ENCODE data around the gene PTPRA. TPM values are rescaled to one million over a fixed set of nuclear protein-coding genes. Genes with fewer than 3 reads are reported as not detected.
A peak's percentile ranks its signal among the peaks of the same experiment; 100 is the strongest.

PTPRA gene
- polyA plus RNA-seq, 6 donors from 2014 or later, result 22.9 to 50.9 (median 31.6) TPM

- Mint-ChIP-seq H3K4me3 (peak overlapping the region in 2 of 8 donors; percentile 32 to 81), H3K27me3 (no peaks in the 10 kb centered on the region), H3K36me3 (no peaks in the 10 kb centered on the region), H3K4me1 (peaks cover 37 to 47% (median 39%) of the 10 kb centered on the region in 3 donors), H3K9me3 (no peaks in the 10 kb centered on the region), H3K27ac (peak overlapping the region in 1 of 6 donors; percentile 74)
- no peak for ATAC-seq (ENCODE audit: low read depth in 2 of 2)
- no peak for DNase-seq
Observed at GRCh38 chr20:2902291-2902690, 29.0 kb downstream of the PTPRA start.

DNA sequence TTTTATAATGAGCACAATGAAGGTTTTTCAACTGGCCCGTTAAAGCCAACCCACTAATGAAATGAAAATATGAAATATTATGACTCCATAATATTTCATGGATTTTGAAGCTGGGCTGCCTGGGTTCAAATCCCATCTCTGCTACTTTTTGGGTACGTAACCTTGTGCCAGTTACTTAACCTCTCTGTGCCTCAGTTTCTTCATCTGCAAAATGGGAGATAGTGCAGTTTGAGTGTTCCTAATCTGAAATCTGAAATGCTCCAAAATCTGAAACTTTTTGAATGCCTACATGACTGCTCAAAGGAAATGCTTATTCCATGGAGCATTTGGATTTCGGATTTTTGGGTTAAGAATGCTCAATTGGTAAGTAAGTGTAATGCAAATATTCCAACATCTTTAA lies 29.5 kb downstream of the PTPRA start:
- peaks cover 34 to 45% (median 39%) of the 10 kb centered on the region in 3 donors for H3K4me1 Mint-ChIP-seq
- ATAC-seq (ENCODE audit: low read depth in 2 of 2), result no peak
- H3K9me3 Mint-ChIP-seq, result no peaks in the 10 kb centered on the region
- no peaks in the 10 kb centered on the region for H3K27me3 Mint-ChIP-seq
- H3K36me3 Mint-ChIP-seq, result no peaks in the 10 kb centered on the region
- no peak for DNase-seq
- no peak overlapping the region for H3K4me3 Mint-ChIP-seq
- no peak overlapping the region for H3K27ac Mint-ChIP-seq

DNA sequence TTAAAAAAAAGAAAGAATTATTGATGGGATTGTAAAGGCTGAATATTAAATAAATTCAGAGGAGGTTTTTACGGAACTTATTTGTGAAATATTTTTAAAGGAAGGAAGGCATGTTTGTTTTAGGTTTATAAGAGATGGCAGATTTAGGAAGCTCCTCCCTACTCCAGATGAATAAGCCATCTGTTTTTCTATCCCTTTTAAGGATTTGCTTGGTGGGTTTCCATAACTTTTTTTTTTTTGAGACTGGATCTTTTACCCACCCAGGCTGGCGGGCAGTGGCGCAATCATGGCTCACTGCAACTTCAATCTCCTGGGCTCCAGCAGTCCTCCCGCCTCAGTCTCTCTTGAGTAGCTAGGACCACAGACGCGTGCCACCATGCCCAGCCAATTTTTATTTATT lies 30.4 kb downstream of the PTPRA start:
- Mint-ChIP-seq H3K27ac (peak overlapping the region in 1 of 6 donors; percentile 70), H3K9me3 (no peaks in the 10 kb centered on the region), H3K4me3 (peak overlapping the region in 1 of 8 donors; percentile 16), H3K27me3 (no peaks in the 10 kb centered on the region), H3K36me3 (no peaks in the 10 kb centered on the region), H3K4me1 (peaks cover 34 to 45% (median 38%) of the 10 kb centered on the region in 3 donors)
- ATAC-seq (ENCODE audit: low read depth in 2 of 2), result no peak
- DNase-seq, result no peak

- peaks cover 0 to 8% (median 7%) of the 10 kb centered on the region in 3 donors for H3K4me1 Mint-ChIP-seq
- H3K27me3 Mint-ChIP-seq, result no peaks in the 10 kb centered on the region
- no peaks in the 10 kb centered on the region for H3K36me3 Mint-ChIP-seq
- no peak overlapping the region for H3K4me3 Mint-ChIP-seq
- no peaks in the 10 kb centered on the region for H3K9me3 Mint-ChIP-seq
- ATAC-seq (ENCODE audit: low read depth in 2 of 2), result no peak
- no peak for DNase-seq
- no peak overlapping the region for H3K27ac Mint-ChIP-seq
Observed at GRCh38 chr20:2907519-2907918, 34.2 kb downstream of the PTPRA start.

DNA sequence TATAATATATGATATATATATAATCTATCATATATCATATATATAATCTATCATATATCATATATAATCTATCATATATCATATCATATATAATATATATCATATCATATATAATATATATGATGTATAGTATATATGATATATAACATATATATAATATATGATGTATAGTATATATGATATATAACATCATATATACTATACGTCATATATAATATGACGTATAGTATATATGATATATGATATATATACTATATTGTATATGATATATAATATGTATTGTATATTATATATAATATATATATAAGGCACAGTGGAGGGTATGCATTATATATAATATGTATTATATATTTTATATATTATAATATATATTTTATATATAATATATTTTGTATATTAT lies 36.7 kb downstream of the PTPRA start:
- no peaks in the 10 kb centered on the region for H3K27me3 Mint-ChIP-seq
- no peak overlapping the region for H3K4me3 Mint-ChIP-seq
- ATAC-seq (ENCODE audit: low read depth in 2 of 2) (no peak), DNase-seq (no peak)
- no peaks in the 10 kb centered on the region for H3K36me3 Mint-ChIP-seq
- no peak overlapping the region for H3K27ac Mint-ChIP-seq
- no peaks in the 10 kb centered on the region for H3K9me3 Mint-ChIP-seq
- H3K4me1 Mint-ChIP-seq, result peaks cover 0 to 8% (median 2%) of the 10 kb centered on the region in 3 donors

- no peak overlapping the region for H3K27ac Mint-ChIP-seq
- H3K4me3 Mint-ChIP-seq, result no peak overlapping the region
- no peaks in the 10 kb centered on the region for H3K27me3 Mint-ChIP-seq
- ATAC-seq (ENCODE audit: low read depth in 2 of 2) (no peak), DNase-seq (no peak)
- no peaks in the 10 kb centered on the region for H3K36me3 Mint-ChIP-seq
- no peaks in the 10 kb centered on the region for H3K9me3 Mint-ChIP-seq
- peaks cover 3 to 8% (median 5%) of the 10 kb centered on the region in 3 donors for H3K4me1 Mint-ChIP-seq
Observed at GRCh38 chr20:2911200-2911599, 37.9 kb downstream of the PTPRA start.

DNA sequence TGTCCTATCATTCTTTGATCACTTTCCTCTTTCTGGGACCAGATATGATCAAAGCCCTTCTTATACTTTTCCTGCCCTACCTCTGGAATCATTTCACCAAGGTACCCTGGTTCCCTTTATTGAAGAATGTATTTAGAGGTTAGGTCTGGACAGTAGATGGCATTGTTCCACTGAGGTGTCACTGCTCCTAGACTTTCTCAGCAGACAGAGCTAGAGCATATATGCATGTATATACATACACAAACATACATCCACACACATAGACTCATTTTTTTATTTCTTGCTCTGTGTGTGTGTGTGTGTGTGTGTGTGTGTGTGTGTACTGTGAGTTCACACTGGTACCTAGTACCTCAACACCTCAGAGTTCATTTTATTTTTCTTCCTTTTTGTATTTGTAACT lies 40.9 kb downstream of the PTPRA start:
- Mint-ChIP-seq H3K9me3 (no peaks in the 10 kb centered on the region), H3K27me3 (no peaks in the 10 kb centered on the region), H3K4me3 (no peak overlapping the region), H3K27ac (no peak overlapping the region), H3K4me1 (peaks cover 16 to 19% (median 17%) of the 10 kb centered on the region in 3 donors), H3K36me3 (no peaks in the 10 kb centered on the region)
- ATAC-seq (ENCODE audit: low read depth in 2 of 2) (no peak), DNase-seq (no peak)

- Mint-ChIP-seq H3K27ac (no peak overlapping the region), H3K4me1 (peaks cover 23 to 43% (median 38%) of the 10 kb centered on the region in 3 donors), H3K4me3 (peak overlapping the region in 2 of 8 donors; percentile 13 to 47), H3K36me3 (no peaks in the 10 kb centered on the region), H3K27me3 (no peaks in the 10 kb centered on the region), H3K9me3 (no peaks in the 10 kb centered on the region)
- DNase-seq (no peak), ATAC-seq (ENCODE audit: low read depth in 2 of 2) (no peak)
Observed at GRCh38 chr20:2917266-2917665, 44.0 kb downstream of the PTPRA start.

DNA sequence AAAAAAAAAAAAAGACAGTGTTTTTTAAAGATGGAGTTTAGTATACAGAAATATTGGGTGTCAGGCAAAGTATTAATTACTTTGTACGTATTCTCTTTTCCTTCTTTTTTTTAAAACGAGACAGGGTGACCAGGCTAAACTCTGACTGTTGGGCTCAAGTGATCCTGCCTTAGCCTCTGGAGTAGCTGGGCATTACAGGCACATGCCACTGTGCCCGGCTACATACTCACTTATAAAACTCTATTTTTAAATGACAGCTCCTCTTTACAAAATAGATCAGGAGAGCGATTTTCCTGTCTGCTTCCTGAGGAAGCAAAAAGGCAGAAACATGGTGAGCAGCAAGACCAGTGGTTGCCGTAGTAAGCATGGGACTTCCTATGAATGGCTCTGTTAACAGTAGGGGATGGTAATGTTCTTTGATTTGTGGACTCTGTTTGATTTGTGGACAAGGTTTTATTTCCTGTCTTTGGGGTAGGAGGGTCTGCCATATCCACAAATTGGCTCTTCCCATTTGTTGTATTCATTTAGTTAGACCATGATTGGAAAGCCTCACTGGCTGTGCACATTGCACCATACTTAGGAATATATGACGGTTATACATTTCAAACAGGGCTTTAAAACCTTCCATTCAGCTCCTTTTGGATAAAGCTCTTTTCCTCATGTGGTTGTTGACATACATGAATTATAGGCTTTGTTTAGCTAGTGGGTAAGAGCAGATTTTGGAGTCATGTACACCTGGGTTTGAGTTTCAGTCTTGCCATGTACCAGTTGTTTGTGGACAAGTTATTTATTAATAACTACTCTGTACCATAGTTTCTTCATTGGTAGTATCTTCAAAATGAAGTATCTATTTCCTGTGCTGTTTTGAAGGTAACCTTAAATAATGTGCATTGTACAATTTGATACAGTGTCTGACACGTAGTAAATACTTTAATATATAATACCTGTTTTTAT lies 45.1 kb downstream of the PTPRA start:
- Mint-ChIP-seq H3K4me1 (peaks cover 23 to 43% (median 38%) of the 10 kb centered on the region in 3 donors), H3K27me3 (no peaks in the 10 kb centered on the region), H3K4me3 (no peak overlapping the region), H3K9me3 (no peaks in the 10 kb centered on the region), H3K36me3 (no peaks in the 10 kb centered on the region), H3K27ac (peak overlapping the region in 2 of 6 donors; percentile 49 to 83)
- DNase-seq (no peak), ATAC-seq (ENCODE audit: low read depth in 2 of 2) (no peak)

DNA sequence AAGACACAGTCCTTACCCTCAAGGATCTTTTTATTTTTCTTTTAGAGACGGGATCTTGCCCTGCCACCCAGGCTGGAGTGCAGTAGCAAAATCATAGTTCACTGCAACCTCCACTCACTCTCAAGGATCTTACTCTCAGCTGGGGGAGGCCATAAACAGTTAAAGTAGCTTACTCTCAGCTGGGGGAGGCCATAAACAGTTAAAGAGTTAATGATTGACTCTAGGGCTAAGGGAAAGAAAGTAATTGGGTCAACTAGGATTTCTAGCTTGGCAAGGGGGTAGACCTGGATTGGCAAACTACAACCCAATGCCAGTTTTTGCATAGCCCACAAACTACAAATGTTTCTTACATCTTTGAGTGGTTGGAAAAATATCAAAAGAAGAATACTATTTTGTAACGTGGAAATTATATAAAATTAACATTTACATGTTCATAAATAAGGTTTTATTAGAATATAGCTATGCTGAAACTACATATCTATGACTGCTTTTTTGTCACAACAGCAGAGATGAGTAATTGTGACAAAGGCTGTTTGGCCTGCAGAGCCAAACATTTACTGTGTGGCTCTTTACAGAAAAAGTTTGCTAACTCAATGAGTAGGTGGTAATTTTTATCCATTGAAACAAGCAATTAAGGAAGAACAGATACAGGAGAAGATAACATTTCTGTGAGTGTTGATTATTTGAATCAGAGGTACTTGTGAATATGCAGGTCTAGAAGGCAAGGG lies 46.4 kb downstream of the PTPRA start:
- DNase-seq (no peak), ATAC-seq (ENCODE audit: low read depth in 2 of 2) (no peak)
- H3K4me3 Mint-ChIP-seq, result peak overlapping the region in 2 of 8 donors; percentile 33 to 53
- peak overlapping the region in 2 of 6 donors; percentile 26 to 34 for H3K27ac Mint-ChIP-seq
- no peaks in the 10 kb centered on the region for H3K27me3 Mint-ChIP-seq
- H3K36me3 Mint-ChIP-seq, result peaks cover under 1 to 8% of the 10 kb centered on the region in 2 donors
- H3K4me1 Mint-ChIP-seq, result peaks cover 19 to 43% (median 38%) of the 10 kb centered on the region in 3 donors
- no peaks in the 10 kb centered on the region for H3K9me3 Mint-ChIP-seq

DNA sequence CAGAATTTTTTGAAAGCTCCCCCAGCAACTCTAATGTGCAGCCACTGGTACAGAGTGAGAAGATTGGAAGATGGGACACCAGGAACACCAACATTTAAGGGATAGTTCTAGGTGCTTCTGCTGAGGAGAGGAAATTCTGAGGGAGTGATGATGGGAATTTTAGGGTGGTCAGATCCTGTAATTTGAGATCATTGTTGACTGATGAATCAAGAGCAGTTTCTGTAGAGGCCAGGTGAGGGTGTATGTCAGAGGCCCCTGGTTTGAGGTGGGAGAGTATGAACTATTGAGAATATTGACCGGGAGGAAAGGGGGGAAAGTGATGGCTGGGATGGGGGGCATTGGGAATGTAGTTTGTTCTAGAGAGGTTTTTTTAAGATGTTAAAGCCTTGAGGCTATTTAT lies 47.2 kb downstream of the PTPRA start:
- H3K4me3 Mint-ChIP-seq, result peak overlapping the region in 2 of 8 donors; percentile 37 to 81
- H3K9me3 Mint-ChIP-seq, result no peaks in the 10 kb centered on the region
- no peak for ATAC-seq (ENCODE audit: low read depth in 2 of 2)
- no peak for DNase-seq
- peaks cover 8 to 12% of the 10 kb centered on the region in 2 donors for H3K36me3 Mint-ChIP-seq
- no peaks in the 10 kb centered on the region for H3K27me3 Mint-ChIP-seq
- peak overlapping the region; percentile 11 to 67 (median 34) for H3K27ac Mint-ChIP-seq
- H3K4me1 Mint-ChIP-seq, result peaks cover 19 to 42% (median 33%) of the 10 kb centered on the region in 3 donors

- Mint-ChIP-seq H3K4me1 (peaks cover 19 to 37% (median 37%) of the 10 kb centered on the region in 3 donors), H3K4me3 (no peak overlapping the region)
Observed at GRCh38 chr20:2921506-2921905, 48.2 kb downstream of the PTPRA start.

DNA sequence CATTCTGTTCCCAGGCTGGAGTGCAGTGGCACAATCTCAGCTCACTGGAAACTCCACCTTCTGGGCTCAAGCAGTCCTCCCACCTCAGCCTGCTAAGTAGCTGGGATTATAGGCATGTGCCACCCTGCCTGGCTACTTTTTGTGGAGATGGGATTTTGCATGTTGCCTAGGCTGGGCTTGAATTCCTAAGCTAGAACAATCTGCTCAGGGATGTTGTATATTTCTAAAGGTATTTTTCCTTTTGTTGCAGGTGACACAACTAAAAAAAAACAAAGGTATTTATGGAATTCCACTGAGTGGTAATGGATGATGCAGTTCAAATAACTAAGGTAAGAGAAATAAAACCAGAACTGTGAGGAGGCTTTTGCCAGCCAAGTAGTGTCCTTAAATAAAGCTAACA lies 49.7 kb downstream of the PTPRA start:
- H3K4me3 Mint-ChIP-seq, result no peak overlapping the region
- peaks cover 15 to 31% (median 31%) of the 10 kb centered on the region in 3 donors for H3K4me1 Mint-ChIP-seq
- peaks cover 15 to 24% of the 10 kb centered on the region in 2 donors for H3K36me3 Mint-ChIP-seq
- ATAC-seq (ENCODE audit: low read depth in 2 of 2) (no peak), DNase-seq (no peak)
- peak overlapping the region in 1 of 6 donors; percentile 67 for H3K27ac Mint-ChIP-seq
- no peaks in the 10 kb centered on the region for H3K27me3 Mint-ChIP-seq
- no peaks in the 10 kb centered on the region for H3K9me3 Mint-ChIP-seq

More at GRCh38 chr20:2921506-2921905, 48.2 kb downstream of the PTPRA start:
- Mint-ChIP-seq H3K27me3 (no peaks in the 10 kb centered on the region), H3K36me3 (peaks cover 15 to 19% of the 10 kb centered on the region in 2 donors), H3K9me3 (no peaks in the 10 kb centered on the region), H3K27ac (peak overlapping the region in 2 of 6 donors; percentile 4 to 60)
- ATAC-seq (ENCODE audit: low read depth in 2 of 2) (no peak), DNase-seq (no peak)
